ENCODE measurements around the gene KLRK1. TPM values are rescaled to one million over a fixed set of nuclear protein-coding genes. Genes with fewer than 3 reads are reported as not detected.
"Not testable (repeated sequence)": the region's sequence is repeated elsewhere in the genome, so short reads cannot be mapped to it uniquely, and the experiment has no call there.

Gene KLRK1
- total RNA-seq, 1 experiment from 2014 or later = not detected

- not testable (repeated sequence) for H3K9me2 ChIP-seq (replicated peaks; ENCODE audit: insufficient read depth, low read length); H3K36me3 ChIP-seq (ENCODE audit: insufficient read depth, low read length); H3K27ac ChIP-seq (ENCODE audit: low read length); H2AFZ ChIP-seq (ENCODE audit: low read length); H3K27me3 ChIP-seq (ENCODE audit: low read length); H4K20me1 ChIP-seq (ENCODE audit: insufficient read depth, low read depth, low read length); H3K4me3 ChIP-seq (ENCODE audit: low read length); H3K9me3 ChIP-seq (ENCODE audit: low read length); H3K4me1 ChIP-seq (ENCODE audit: low read length); DNase-seq; H3K9ac ChIP-seq (ENCODE audit: low read length); H3K4me2 ChIP-seq (ENCODE audit: low read depth, low read length, poor library complexity, severe bottlenecking); H3K79me2 ChIP-seq (ENCODE audit: low read length)
Measured at GRCh38 chr12:10351457-10351856, 38.4 kb downstream of the KLRK1 start.

GRCh38 chr12:10341892-10342509 is 47.8 kb downstream of the KLRK1 start:
- no peaks in the 10 kb centered on the region for H3K9me3 ChIP-seq (ENCODE audit: low read length)
- no peaks in the 10 kb centered on the region for H4K20me1 ChIP-seq (ENCODE audit: insufficient read depth, low read depth, low read length)
- no peaks in the 10 kb centered on the region for H3K9me2 ChIP-seq (replicated peaks; ENCODE audit: insufficient read depth, low read length)
- no peaks in the 10 kb centered on the region for H3K79me2 ChIP-seq (ENCODE audit: low read length)
- H3K9ac ChIP-seq (ENCODE audit: low read length) = no peak overlapping the region
- no peaks in the 10 kb centered on the region for H3K36me3 ChIP-seq (ENCODE audit: insufficient read depth, low read length)
- DNase-seq = no peak
- H3K27me3 ChIP-seq (ENCODE audit: low read length) = no peaks in the 10 kb centered on the region
- H3K4me1 ChIP-seq (ENCODE audit: low read length) = no peaks in the 10 kb centered on the region
- no peak overlapping the region for H3K27ac ChIP-seq (ENCODE audit: low read length)
- no peak overlapping the region for H3K4me2 ChIP-seq (ENCODE audit: low read depth, low read length, poor library complexity, severe bottlenecking)
- H2AFZ ChIP-seq (ENCODE audit: low read length) = no peak overlapping the region
- no peak overlapping the region for H3K4me3 ChIP-seq (ENCODE audit: low read length)

GRCh38 chr12:10340946-10341345 is 48.9 kb downstream of the KLRK1 start:
- H3K27ac ChIP-seq (ENCODE audit: low read length); H3K9me3 ChIP-seq (ENCODE audit: low read length); H3K4me1 ChIP-seq (ENCODE audit: low read length); H3K36me3 ChIP-seq (ENCODE audit: insufficient read depth, low read length); H3K9ac ChIP-seq (ENCODE audit: low read length); H2AFZ ChIP-seq (ENCODE audit: low read length); H3K9me2 ChIP-seq (replicated peaks; ENCODE audit: insufficient read depth, low read length); H4K20me1 ChIP-seq (ENCODE audit: insufficient read depth, low read depth, low read length); H3K27me3 ChIP-seq (ENCODE audit: low read length); H3K79me2 ChIP-seq (ENCODE audit: low read length); H3K4me3 ChIP-seq (ENCODE audit: low read length); H3K4me2 ChIP-seq (ENCODE audit: low read depth, low read length, poor library complexity, severe bottlenecking); DNase-seq: not testable (repeated sequence)

- no peak overlapping the region for H3K27ac ChIP-seq (ENCODE audit: low read length)
- no peak overlapping the region for H3K4me2 ChIP-seq (ENCODE audit: low read depth, low read length, poor library complexity, severe bottlenecking)
- no peak overlapping the region for H2AFZ ChIP-seq (ENCODE audit: low read length)
- H3K4me3 ChIP-seq (ENCODE audit: low read length) = no peak overlapping the region
- H3K4me1 ChIP-seq (ENCODE audit: low read length) = no peaks in the 10 kb centered on the region
- no peaks in the 10 kb centered on the region for H3K79me2 ChIP-seq (ENCODE audit: low read length)
- no peak overlapping the region for H3K9ac ChIP-seq (ENCODE audit: low read length)
- DNase-seq = no peak
- no peaks in the 10 kb centered on the region for H3K36me3 ChIP-seq (ENCODE audit: insufficient read depth, low read length)
- no peaks in the 10 kb centered on the region for H3K9me2 ChIP-seq (replicated peaks; ENCODE audit: insufficient read depth, low read length)
- H4K20me1 ChIP-seq (ENCODE audit: insufficient read depth, low read depth, low read length) = no peaks in the 10 kb centered on the region
- no peaks in the 10 kb centered on the region for H3K9me3 ChIP-seq (ENCODE audit: low read length)
- H3K27me3 ChIP-seq (ENCODE audit: low read length) = no peaks in the 10 kb centered on the region
Measured at GRCh38 chr12:10339053-10339840, 50.6 kb downstream of the KLRK1 start.

GRCh38 chr12:10338470-10338869 is 51.4 kb downstream of the KLRK1 start:
- H4K20me1 ChIP-seq (ENCODE audit: insufficient read depth, low read depth, low read length); DNase-seq; H3K9me3 ChIP-seq (ENCODE audit: low read length); H3K4me1 ChIP-seq (ENCODE audit: low read length); H2AFZ ChIP-seq (ENCODE audit: low read length); H3K27ac ChIP-seq (ENCODE audit: low read length); H3K4me2 ChIP-seq (ENCODE audit: low read depth, low read length, poor library complexity, severe bottlenecking); H3K9ac ChIP-seq (ENCODE audit: low read length); H3K4me3 ChIP-seq (ENCODE audit: low read length); H3K9me2 ChIP-seq (replicated peaks; ENCODE audit: insufficient read depth, low read length); H3K79me2 ChIP-seq (ENCODE audit: low read length); H3K27me3 ChIP-seq (ENCODE audit: low read length); H3K36me3 ChIP-seq (ENCODE audit: insufficient read depth, low read length): not testable (repeated sequence)

- not testable (repeated sequence) for H3K4me1 ChIP-seq (ENCODE audit: low read length); DNase-seq; H3K27me3 ChIP-seq (ENCODE audit: low read length); H3K4me3 ChIP-seq (ENCODE audit: low read length); H3K9me3 ChIP-seq (ENCODE audit: low read length); H3K9ac ChIP-seq (ENCODE audit: low read length); H3K27ac ChIP-seq (ENCODE audit: low read length); H3K79me2 ChIP-seq (ENCODE audit: low read length); H2AFZ ChIP-seq (ENCODE audit: low read length); H3K9me2 ChIP-seq (replicated peaks; ENCODE audit: insufficient read depth, low read length); H3K4me2 ChIP-seq (ENCODE audit: low read depth, low read length, poor library complexity, severe bottlenecking); H3K36me3 ChIP-seq (ENCODE audit: insufficient read depth, low read length); H4K20me1 ChIP-seq (ENCODE audit: insufficient read depth, low read depth, low read length)
Measured at GRCh38 chr12:10336196-10336595, 53.6 kb downstream of the KLRK1 start.

- Histone ChIP-seq H3K9me3 (ENCODE audit: low read length) (no peaks in the 10 kb centered on the region), H3K36me3 (ENCODE audit: insufficient read depth, low read length) (no peaks in the 10 kb centered on the region), H3K79me2 (ENCODE audit: low read length) (no peaks in the 10 kb centered on the region), H3K4me2 (ENCODE audit: low read depth, low read length, poor library complexity, severe bottlenecking) (no peak overlapping the region), H3K4me3 (ENCODE audit: low read length) (no peak overlapping the region), H3K4me1 (ENCODE audit: low read length) (no peaks in the 10 kb centered on the region), H3K9ac (ENCODE audit: low read length) (no peak overlapping the region), H2AFZ (ENCODE audit: low read length) (no peak overlapping the region), H3K27me3 (ENCODE audit: low read length) (no peaks in the 10 kb centered on the region), H3K27ac (ENCODE audit: low read length) (no peak overlapping the region), H4K20me1 (ENCODE audit: insufficient read depth, low read depth, low read length) (no peaks in the 10 kb centered on the region), H3K9me2 (replicated peaks; ENCODE audit: insufficient read depth, low read length) (no peaks in the 10 kb centered on the region)
- DNase-seq = peak; percentile 63
Measured at GRCh38 chr12:10331642-10332239, 58.1 kb downstream of the KLRK1 start.

- not testable (repeated sequence) for H2AFZ ChIP-seq (ENCODE audit: low read length); H3K27ac ChIP-seq (ENCODE audit: low read length); H3K4me1 ChIP-seq (ENCODE audit: low read length); H3K9me2 ChIP-seq (replicated peaks; ENCODE audit: insufficient read depth, low read length); H3K4me3 ChIP-seq (ENCODE audit: low read length); H3K79me2 ChIP-seq (ENCODE audit: low read length); H3K9me3 ChIP-seq (ENCODE audit: low read length); H4K20me1 ChIP-seq (ENCODE audit: insufficient read depth, low read depth, low read length); H3K27me3 ChIP-seq (ENCODE audit: low read length); DNase-seq; H3K9ac ChIP-seq (ENCODE audit: low read length); H3K4me2 ChIP-seq (ENCODE audit: low read depth, low read length, poor library complexity, severe bottlenecking); H3K36me3 ChIP-seq (ENCODE audit: insufficient read depth, low read length)
Measured at GRCh38 chr12:10328691-10329090, 61.1 kb downstream of the KLRK1 start.
